IPS-20b (cell line): Measurements from ENCODE around the gene BTBD9.

Experiments used
- H3K27ac ChIP-seq: one replicate; pipeline ENCODE4 v1.5.1; 2013; ENCODE audit warnings: low read length
- H3K27me3 ChIP-seq: 2 replicates; pipeline ENCODE4 v1.6.1; 2013; ENCODE audit warnings: mild to moderate bottlenecking, low read length, inconsistent platforms; ENCODE audit not compliant: insufficient read depth
- H3K36me3 ChIP-seq: 2 replicates; pipeline ENCODE4 v1.6.1; 2013; ENCODE audit warnings: low read depth, mild to moderate bottlenecking, inconsistent platforms, low read length, moderate library complexity; ENCODE audit not compliant: insufficient read depth
- H3K4me1 ChIP-seq: 2 replicates; pipeline ENCODE4 v1.6.1; 2013; ENCODE audit warnings: mild to moderate bottlenecking, control low read depth, inconsistent platforms, low read length, moderate library complexity; ENCODE audit not compliant: insufficient read depth
- H3K4me3 ChIP-seq: 2 replicates; pipeline ENCODE4 v1.5.1; 2013; ENCODE audit warnings: mild to moderate bottlenecking, low read length, inconsistent platforms
- H3K9ac ChIP-seq: 2 replicates; pipeline ENCODE4 v1.6.1; 2013; ENCODE audit warnings: low read depth, mild to moderate bottlenecking, inconsistent platforms, low read length, moderate library complexity
- H3K9me3 ChIP-seq: 2 replicates; pipeline ENCODE4 v1.6.1; 2013; ENCODE audit warnings: mild to moderate bottlenecking, low read depth, low read length, inconsistent platforms; ENCODE audit not compliant: insufficient read depth

BTBD9 gene

DNA sequence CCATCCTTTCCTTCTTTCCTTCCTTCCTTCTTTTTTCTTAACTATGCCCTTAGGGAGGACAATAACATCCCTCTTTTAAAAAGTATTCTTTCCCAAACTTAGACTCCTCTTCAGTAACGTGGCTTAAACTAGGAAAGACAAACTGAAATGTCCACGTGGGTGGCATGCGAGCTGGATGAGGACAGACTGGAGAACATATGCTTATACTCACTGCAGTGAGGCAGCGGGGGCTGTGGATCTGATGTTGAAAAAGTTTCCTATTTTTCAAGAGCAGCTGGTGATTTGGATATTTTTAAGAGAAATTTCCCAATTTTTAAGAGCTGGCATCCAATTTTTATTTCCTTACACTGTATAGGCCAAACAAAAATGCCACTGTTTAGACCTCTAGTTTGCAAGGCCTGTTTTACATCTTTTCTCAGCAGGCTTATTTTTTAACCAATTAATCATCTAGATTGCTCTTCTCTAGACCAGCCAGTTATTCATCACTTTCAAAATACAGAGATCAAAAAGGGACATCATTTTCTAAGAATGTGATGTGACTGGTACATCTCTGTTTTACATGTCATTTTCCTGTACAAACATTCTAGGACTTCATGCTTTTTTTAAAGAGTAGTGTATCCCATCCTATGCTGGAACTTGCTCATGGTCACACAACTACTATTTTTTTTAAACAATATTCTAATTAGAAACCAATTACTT lies 226.5 kb downstream of the BTBD9 start:
- no peaks in the 10 kb centered on the region for H3K4me1 ChIP-seq
- no peaks in the 10 kb centered on the region for H3K9me3 ChIP-seq
- H3K9ac ChIP-seq, result no peak overlapping the region
- H3K36me3 ChIP-seq, result no peaks in the 10 kb centered on the region
- no peaks in the 10 kb centered on the region for H3K27me3 ChIP-seq
- H3K27ac ChIP-seq, result no peak overlapping the region
- H3K4me3 ChIP-seq, result no peak overlapping the region

DNA sequence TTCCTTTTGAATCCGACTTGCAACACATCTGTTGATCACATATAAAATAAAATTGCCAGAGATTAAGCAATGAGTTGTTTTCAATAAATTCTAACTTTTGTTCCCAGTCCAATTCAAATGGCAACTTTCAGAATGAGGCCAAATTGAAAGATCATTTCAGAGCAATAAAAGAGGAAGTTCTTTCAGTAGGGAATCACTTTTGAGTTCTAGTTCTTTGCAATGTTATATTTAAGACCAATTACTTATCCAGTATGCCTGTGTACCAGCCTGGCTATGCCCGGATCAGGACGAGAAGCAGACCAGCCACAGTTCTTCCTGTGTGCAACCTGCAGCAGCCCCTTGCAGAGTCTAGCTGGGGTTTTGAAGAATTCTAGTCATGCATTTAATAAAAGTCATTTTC lies 232.5 kb downstream of the BTBD9 start:
- Histone ChIP-seq H3K36me3 (no peaks in the 10 kb centered on the region), H3K4me3 (no peak overlapping the region), H3K9me3 (no peaks in the 10 kb centered on the region), H3K27me3 (no peaks in the 10 kb centered on the region), H3K27ac (no peak overlapping the region), H3K9ac (no peak overlapping the region), H3K4me1 (no peaks in the 10 kb centered on the region)

DNA sequence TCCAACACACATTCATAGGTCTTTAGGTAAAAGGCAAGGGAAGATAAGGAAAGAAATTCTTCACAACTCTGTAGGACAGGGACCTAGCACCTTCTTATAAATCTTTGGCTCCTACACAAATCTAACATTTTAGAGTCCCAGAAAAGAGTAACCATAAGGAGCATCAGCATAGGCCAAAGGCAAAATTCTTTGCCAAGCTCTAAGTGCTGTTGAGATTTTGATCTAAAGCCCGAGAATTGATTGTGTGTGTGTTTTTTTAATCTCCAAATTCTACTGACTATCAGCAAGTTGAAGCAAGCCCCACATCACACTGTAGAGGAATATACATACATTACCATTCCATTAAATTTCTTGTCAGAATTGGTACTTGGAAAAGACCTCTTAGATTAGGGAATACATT lies 233.6 kb downstream of the BTBD9 start:
- no peaks in the 10 kb centered on the region for H3K27me3 ChIP-seq
- H3K4me1 ChIP-seq, result no peaks in the 10 kb centered on the region
- no peak overlapping the region for H3K27ac ChIP-seq
- H3K4me3 ChIP-seq, result no peak overlapping the region
- H3K9ac ChIP-seq, result no peak overlapping the region
- H3K36me3 ChIP-seq, result no peaks in the 10 kb centered on the region
- H3K9me3 ChIP-seq, result no peaks in the 10 kb centered on the region

DNA sequence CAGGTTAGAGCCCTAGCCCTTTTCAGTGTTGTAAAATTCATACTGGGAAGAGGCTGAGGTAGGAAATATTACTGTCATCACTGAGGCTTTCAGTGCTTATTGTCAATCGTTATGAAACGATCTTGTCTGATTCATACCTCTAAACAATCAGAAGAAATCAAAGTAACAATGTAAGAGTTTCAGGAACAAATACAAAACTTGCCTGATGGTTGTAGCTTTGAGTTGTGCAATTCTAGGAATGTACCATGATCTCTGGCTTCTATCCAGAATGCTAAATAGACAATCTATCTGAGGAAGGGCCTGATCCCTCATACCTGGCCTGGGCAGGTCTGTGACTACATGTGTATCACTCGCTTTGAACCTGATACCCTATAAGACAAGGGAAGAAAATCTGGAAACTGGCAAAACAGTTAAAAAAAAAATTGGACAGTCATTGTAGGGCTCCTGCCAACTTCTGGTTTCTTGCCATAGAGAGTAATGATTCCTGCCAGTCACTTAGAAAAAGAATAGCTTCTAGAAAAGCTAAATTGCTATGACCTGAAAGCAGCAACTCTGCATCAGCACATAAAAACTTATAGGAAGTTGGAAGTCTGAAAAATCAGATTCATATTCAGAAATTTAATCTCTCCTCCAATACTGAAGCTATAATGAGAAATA lies 234.7 kb downstream of the BTBD9 start:
- H3K4me1 ChIP-seq, result no peaks in the 10 kb centered on the region
- H3K27me3 ChIP-seq, result no peaks in the 10 kb centered on the region
- H3K36me3 ChIP-seq, result no peaks in the 10 kb centered on the region
- no peak overlapping the region for H3K4me3 ChIP-seq
- no peak overlapping the region for H3K9ac ChIP-seq
- H3K27ac ChIP-seq, result no peak overlapping the region
- no peaks in the 10 kb centered on the region for H3K9me3 ChIP-seq

DNA sequence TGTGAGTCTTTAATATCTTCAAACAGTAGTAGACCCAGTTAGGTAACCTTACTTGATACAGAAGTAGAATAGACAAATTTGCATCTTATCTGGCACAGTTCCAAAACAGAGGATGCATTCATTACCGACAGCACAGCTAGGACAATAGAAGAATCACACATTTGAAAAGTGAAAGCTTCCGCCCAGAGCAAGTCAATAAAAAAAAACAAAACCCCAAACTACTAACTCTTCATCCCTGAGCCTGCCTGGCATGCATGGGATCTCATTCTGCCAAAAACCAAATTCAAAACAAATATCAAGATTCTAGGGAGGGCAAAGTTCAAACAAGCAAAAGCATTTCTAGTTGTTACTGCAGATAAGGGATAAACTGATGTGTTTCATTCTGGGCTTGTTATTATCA lies 235.4 kb downstream of the BTBD9 start:
- no peaks in the 10 kb centered on the region for H3K9me3 ChIP-seq
- no peak overlapping the region for H3K27ac ChIP-seq
- no peak overlapping the region for H3K9ac ChIP-seq

DNA sequence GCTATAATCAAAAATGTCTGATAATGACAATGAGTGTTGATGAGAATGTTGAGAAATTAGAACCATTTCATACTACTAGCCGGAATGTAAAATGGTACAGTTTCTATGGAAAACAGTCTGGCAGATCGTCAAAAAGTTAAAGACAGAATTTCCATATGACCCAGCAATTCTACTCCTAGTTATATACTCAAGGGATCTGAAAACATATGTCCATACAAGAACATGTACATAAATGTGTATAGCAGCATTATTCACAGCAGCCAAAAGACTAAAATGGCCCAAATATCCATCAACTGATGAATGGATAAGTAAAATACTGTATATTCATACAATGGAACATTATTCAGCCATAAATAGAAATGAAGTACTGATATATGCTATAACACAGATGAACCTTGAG lies 236.2 kb downstream of the BTBD9 start:
- Histone ChIP-seq H3K27ac (no peak overlapping the region), H3K4me1 (no peaks in the 10 kb centered on the region)

More for the DNA sequence above, 235.4 kb downstream of the BTBD9 start:
- Histone ChIP-seq H3K27me3 (no peaks in the 10 kb centered on the region), H3K36me3 (no peaks in the 10 kb centered on the region), H3K4me1 (no peaks in the 10 kb centered on the region), H3K4me3 (no peak overlapping the region)

DNA sequence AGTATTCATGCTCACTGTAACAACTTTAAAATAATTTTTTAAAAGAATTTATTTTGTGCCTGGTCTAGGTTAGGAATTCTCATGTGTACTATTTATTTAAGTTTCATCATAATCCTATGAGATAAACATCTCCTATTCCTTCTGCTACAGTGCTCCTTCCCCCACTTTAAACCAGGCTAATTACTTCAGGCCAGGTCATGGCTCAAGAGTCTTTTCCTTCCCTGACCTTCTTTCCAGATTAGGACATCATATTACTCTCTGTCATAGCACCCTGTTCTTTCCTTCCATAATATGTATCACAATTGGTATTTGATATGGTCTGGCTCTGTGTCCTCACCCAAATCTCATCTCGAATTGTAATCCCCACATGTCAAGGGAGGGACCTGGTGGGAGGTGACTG lies 239.0 kb downstream of the BTBD9 start:
- Histone ChIP-seq H3K4me1 (no peaks in the 10 kb centered on the region), H3K4me3 (no peak overlapping the region), H3K9me3 (no peaks in the 10 kb centered on the region), H3K36me3 (no peaks in the 10 kb centered on the region), H3K27me3 (no peaks in the 10 kb centered on the region), H3K27ac (no peak overlapping the region), H3K9ac (no peak overlapping the region)

More for the DNA sequence above, 236.2 kb downstream of the BTBD9 start:
- Histone ChIP-seq H3K4me3 (no peak overlapping the region), H3K9me3 (no peaks in the 10 kb centered on the region), H3K36me3 (no peaks in the 10 kb centered on the region), H3K9ac (no peak overlapping the region), H3K27me3 (no peaks in the 10 kb centered on the region)

DNA sequence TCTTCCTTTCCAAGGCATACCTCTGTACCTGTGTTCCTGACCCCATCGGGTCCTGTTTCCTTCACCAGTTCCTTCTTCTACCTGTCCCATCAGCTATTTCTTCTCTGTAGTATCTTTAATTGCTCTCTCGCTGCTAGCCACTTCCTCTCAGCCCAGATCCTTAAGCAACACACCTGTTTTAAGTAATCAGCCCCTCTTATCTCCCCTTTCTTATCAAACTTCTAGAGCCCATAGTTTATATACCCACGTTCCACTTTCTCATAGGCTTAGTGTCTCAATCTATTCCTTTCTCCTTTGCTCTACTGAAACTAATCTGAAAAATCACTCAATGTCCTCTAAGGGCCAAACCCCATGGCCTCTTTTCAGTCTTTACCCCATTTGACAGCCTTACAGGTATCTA lies 239.6 kb downstream of the BTBD9 start:
- Histone ChIP-seq H3K36me3 (no peaks in the 10 kb centered on the region), H3K4me1 (no peaks in the 10 kb centered on the region), H3K4me3 (no peak overlapping the region), H3K27me3 (no peaks in the 10 kb centered on the region), H3K9me3 (no peaks in the 10 kb centered on the region), H3K27ac (no peak overlapping the region), H3K9ac (no peak overlapping the region)

DNA sequence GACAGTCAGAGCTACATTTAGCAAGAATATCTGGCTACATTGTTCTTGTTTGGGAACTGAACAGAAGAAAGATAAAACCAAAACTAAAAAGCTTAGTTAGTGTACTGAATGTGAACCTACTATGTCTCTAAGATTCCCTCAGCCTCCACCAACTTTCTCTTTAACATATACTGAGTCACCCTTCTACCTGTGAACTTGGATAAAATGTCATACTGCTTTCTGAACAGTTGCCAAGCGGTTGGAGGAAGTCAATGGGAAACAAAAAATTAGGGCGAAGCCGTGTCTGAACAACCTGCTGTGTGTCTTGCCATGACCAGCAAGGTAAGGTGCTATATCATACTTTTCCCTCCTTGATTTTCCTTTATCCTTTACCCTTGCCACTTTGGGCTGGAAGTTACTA lies 243.5 kb downstream of the BTBD9 start:
- Histone ChIP-seq H3K27me3 (no peaks in the 10 kb centered on the region), H3K9me3 (no peaks in the 10 kb centered on the region), H3K4me3 (no peak overlapping the region), H3K9ac (no peak overlapping the region), H3K36me3 (no peaks in the 10 kb centered on the region), H3K4me1 (peaks cover 10% of the 10 kb centered on the region; the same call in 1 of the 2 replicates), H3K27ac (no peak overlapping the region)

DNA sequence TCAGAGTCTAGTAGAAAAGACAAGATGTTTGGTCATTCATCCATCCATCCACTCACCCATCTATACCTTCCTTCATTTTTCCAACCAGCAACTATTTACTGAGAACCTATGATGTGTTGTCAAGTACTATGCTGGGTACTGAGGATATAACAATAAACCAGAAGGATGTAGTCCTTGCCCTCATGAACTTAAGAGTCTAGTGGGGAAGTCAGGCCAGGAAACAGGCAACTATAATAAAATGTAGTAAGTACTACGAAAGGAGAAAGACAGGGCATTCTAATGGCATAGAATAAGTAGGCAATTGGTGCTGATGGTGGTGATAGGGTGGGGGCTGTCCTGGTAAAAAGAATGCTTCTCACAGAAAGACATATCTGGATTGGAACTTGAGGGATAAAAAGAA lies 245.7 kb downstream of the BTBD9 start:
- no peak overlapping the region for H3K27ac ChIP-seq
- H3K4me1 ChIP-seq, result peaks cover 10% of the 10 kb centered on the region; the same call in 1 of the 2 replicates
- no peaks in the 10 kb centered on the region for H3K9me3 ChIP-seq
- no peak overlapping the region for H3K9ac ChIP-seq
- no peaks in the 10 kb centered on the region for H3K36me3 ChIP-seq
- no peaks in the 10 kb centered on the region for H3K27me3 ChIP-seq
- no peak overlapping the region for H3K4me3 ChIP-seq

DNA sequence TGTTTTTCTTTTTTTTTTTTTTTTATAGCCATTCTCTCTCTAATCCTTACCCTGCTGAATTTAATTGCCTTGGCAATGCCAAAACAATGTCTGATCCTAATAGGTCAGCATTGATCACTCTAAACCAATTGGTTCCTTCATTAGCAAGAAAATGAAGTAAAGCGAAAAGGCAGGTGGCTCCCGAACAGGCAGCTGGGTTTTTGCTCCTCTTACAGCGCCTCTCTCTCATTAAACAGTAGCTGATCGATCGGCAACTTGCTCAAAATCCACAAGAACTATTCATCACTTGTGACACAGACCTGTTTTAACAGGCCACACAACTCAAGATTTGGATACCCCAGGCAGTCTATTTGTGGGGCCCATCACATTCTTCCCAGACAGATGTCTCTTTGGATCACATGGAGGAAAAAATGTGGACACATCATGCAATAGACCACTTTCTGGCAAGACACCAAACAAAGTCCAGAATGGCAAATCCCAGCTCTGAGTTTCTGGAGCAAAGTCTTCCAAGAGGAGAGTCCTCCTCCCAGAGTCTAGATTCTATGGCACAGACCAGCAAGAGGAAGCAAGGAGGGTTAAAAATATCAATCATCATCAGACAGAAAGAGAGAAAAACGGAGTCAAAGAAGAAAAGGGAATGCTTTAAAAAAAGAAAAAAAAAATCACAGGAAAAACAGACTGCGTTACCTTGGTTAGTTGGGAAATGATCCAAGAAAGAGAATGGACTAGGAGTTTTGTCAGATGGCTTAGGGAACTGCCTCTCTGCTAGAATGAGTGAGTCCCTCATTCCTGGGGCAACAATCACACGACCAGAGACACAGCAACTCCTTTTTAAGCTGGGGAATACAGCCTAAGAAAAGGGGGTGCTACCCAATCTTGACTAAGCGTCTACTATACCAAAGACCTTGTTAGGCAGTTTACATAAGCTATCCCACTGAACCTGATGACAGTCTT lies 247.8 kb downstream of the BTBD9 start:
- no peak overlapping the region for H3K4me3 ChIP-seq
- no peak overlapping the region for H3K27ac ChIP-seq
- no peaks in the 10 kb centered on the region for H3K9me3 ChIP-seq
- H3K4me1 ChIP-seq, result peaks cover 10% of the 10 kb centered on the region; the same call in 1 of the 2 replicates
- H3K36me3 ChIP-seq, result no peaks in the 10 kb centered on the region
- no peak overlapping the region for H3K9ac ChIP-seq
- H3K27me3 ChIP-seq, result no peaks in the 10 kb centered on the region
